ENCODE measurements around the gene DPP9. TPM values are rescaled to one million over a fixed set of nuclear protein-coding genes. Genes with fewer than 3 reads are reported as not detected.

The DPP9 gene
- polyA plus RNA-seq, 2 of the 4 experiments (the other 2 are of a cell fraction): 10.1 to 53.5 TPM

- TF ChIP-seq, protein P1, sequence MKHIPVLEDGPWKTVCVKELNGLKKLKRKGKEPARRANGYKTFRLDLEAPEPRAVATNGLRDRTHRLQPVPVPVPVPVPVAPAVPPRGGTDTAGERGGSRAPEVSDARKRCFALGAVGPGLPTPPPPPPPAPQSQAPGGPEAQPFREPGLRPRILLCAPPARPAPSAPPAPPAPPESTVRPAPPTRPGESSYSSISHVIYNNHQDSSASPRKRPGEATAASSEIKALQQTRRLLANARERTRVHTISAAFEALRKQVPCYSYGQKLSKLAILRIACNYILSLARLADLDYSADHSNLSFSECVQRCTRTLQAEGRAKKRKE (CRISPR knock-in tag; IDR thresholded peaks at IDR 0.05; ENCODE audit: low read depth): peak; percentile 75; the same call in 1 of the 2 replicates
- TF ChIP-seq, protein P2, sequence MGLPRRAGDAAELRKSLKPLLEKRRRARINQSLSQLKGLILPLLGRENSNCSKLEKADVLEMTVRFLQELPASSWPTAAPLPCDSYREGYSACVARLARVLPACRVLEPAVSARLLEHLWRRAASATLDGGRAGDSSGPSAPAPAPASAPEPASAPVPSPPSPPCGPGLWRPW (IDR thresholded peaks at IDR 0.05): no peak
- TF ChIP-seq KDM1A (IDR thresholded peaks at IDR 0.05; ENCODE audit: low read depth) (no peak), MYC (IDR thresholded peaks at IDR 0.05; ENCODE audit: borderline replicate concordance, low read length) (no peak), MAZ (IDR thresholded peaks at IDR 0.05; ENCODE audit: borderline replicate concordance, low read depth, low read length) (no peak), FOSL2 (IDR thresholded peaks at IDR 0.05) (peak; percentile 46; the same call in 1 of the 2 replicates), FOSL2 (CRISPR knock-in tag; IDR thresholded peaks at IDR 0.05) (peak; percentile 92), RARB (CRISPR knock-in tag; IDR thresholded peaks at IDR 0.05) (no peak), MAFK (IDR thresholded peaks at IDR 0.05; ENCODE audit: partially characterized antibody) (no peak), ZNF302 (CRISPR knock-in tag; IDR thresholded peaks at IDR 0.05) (no peak), JUN (IDR thresholded peaks at IDR 0.05) (peak in 1 of 2 experiments; percentile 40; a peak in 1 of 5 replicates), RCOR1 (IDR thresholded peaks at IDR 0.05; ENCODE audit: low read depth, low read length) (no peak), HOXB5 (CRISPR knock-in tag; IDR thresholded peaks at IDR 0.05) (no peak), EP300 (IDR thresholded peaks at IDR 0.05) (no peak), E2F6 (IDR thresholded peaks at IDR 0.05; ENCODE audit: borderline replicate concordance, low read depth) (0 out of 2 replicates have a peak, but pooled peaks have one; percentile 55), USF2 (IDR thresholded peaks at IDR 0.05) (peak; percentile 73), NR3C1 (IDR thresholded peaks at IDR 0.05) (no peak), RAD21 (conservative IDR thresholded peaks at IDR 0.05 in 1 of 2, IDR thresholded peaks at IDR 0.05 in 1 of 2) (peak in 1 of 2 experiments; percentile 11; a peak in 1 of 5 replicates), HEYL (CRISPR knock-in tag; IDR thresholded peaks at IDR 0.05) (no peak), RNF2 (IDR thresholded peaks at IDR 0.05; ENCODE audit: borderline replicate concordance, low read depth) (no peak), RFX5 (IDR thresholded peaks at IDR 0.05) (0 out of 2 replicates have a peak, but pooled peaks have one; percentile 11), POLR2A (IDR thresholded peaks at IDR 0.05; ENCODE audit: low read length) (peak; percentile 22; the same call in 1 of the 2 replicates), CBX2 (IDR thresholded peaks at IDR 0.05; ENCODE audit: borderline replicate concordance, low read depth) (no peak)
Observed at GRCh38 chr19:4713384-4713951, 10.2 kb downstream of the DPP9 start (continued).

DNA sequence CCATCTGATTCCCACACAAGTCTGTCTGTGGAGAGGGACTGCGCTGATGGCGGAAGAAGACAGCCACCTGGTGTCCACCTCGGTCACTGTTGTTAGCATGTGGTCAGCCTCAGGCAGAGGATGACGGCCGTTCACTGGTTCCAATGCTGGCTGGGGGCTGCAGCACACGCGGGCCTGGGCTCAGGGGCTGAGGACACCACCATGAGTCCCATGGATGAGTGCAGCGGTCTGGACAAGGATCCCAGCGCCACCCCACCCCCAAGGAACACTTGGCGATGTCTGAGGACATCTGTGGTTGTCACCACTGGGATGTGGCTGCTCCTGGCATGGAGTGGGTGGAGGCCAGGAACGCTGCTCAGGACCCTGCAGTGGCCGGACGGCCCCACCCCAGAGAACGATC is 10.9 kb downstream of the DPP9 start:
- Histone ChIP-seq H3K27ac (peak overlapping the region; percentile 86 to 92), H3K4me2 (peak overlapping the region; percentile 76), H3K4me3 (no peak overlapping the region; the same call in 2 of the 3 replicates), H3K4me1 (peaks cover 48% of the 10 kb centered on the region), H3K9me3 (no peaks in the 10 kb centered on the region)
- ChIA-PET CTCF (interaction anchor here (0.8 to 1.6 kb wide), 5 partner anchors 9 to 156 kb away, joined by 3 to 6 read pairs (median 3); partner anchors contain the start of gene FEM1A), POLR2A (interaction anchor here (0.6 to 1.2 kb wide), 4 partner anchors 12 to 46 kb away, joined by 3 to 7 read pairs (median 4); partner anchors contain the start of gene DPP9)
- ATAC-seq: no peak
- no peak for DNase-seq (ENCODE audit: low read depth in 1 of 2, low spot score in 1 of 2)
- WGBS (ENCODE audit: missing lambda C conversion rate): 85% methylated on average over 11 of the region's 14 CpGs
- no peak for TF ChIP-seq BHLHE40 (IDR thresholded peaks at IDR 0.05; ENCODE audit: low read depth, low read length)
- no peak for TF ChIP-seq JUNB (IDR thresholded peaks at IDR 0.05)
- TF ChIP-seq, protein P3, sequence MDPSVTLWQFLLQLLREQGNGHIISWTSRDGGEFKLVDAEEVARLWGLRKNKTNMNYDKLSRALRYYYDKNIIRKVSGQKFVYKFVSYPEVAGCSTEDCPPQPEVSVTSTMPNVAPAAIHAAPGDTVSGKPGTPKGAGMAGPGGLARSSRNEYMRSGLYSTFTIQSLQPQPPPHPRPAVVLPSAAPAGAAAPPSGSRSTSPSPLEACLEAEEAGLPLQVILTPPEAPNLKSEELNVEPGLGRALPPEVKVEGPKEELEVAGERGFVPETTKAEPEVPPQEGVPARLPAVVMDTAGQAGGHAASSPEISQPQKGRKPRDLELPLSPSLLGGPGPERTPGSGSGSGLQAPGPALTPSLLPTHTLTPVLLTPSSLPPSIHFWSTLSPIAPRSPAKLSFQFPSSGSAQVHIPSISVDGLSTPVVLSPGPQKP (IDR thresholded peaks at IDR 0.05; ENCODE audit: low read depth, low read length): no peak
- TF ChIP-seq, protein P2 (IDR thresholded peaks at IDR 0.05): no peak
- no peak for TF ChIP-seq RAD21 (conservative IDR thresholded peaks at IDR 0.05 in 1 of 2, IDR thresholded peaks at IDR 0.05 in 1 of 2)
- no peak for TF ChIP-seq EP300 (IDR thresholded peaks at IDR 0.05)
- no peak for TF ChIP-seq ZFP36 (IDR thresholded peaks at IDR 0.05; ENCODE audit: borderline replicate concordance, partially characterized antibody)
- no peak for TF ChIP-seq RNF2 (IDR thresholded peaks at IDR 0.05; ENCODE audit: borderline replicate concordance, low read depth)
- no peak for TF ChIP-seq FOSL2 (IDR thresholded peaks at IDR 0.05)
- no peak for TF ChIP-seq FOSL2 (CRISPR knock-in tag; IDR thresholded peaks at IDR 0.05)
- TF ChIP-seq RCOR1 (IDR thresholded peaks at IDR 0.05; ENCODE audit: low read depth, low read length): no peak
- TF ChIP-seq HOXA7 (CRISPR knock-in tag; IDR thresholded peaks at IDR 0.05): no peak
- no peak for TF ChIP-seq MYC (IDR thresholded peaks at IDR 0.05; ENCODE audit: borderline replicate concordance, low read length)
- no peak for TF ChIP-seq E2F6 (IDR thresholded peaks at IDR 0.05; ENCODE audit: borderline replicate concordance, low read depth)
- no peak for TF ChIP-seq MAX (IDR thresholded peaks at IDR 0.05)
- TF ChIP-seq ZNF302 (CRISPR knock-in tag; IDR thresholded peaks at IDR 0.05): no peak
- no peak for FAIRE-seq

Data from A549 (cell line).